Prostate gland (tissue), 2 donors: ENCODE measurements around the gene NDST1.

ENCODE experiments used
- POLR2A ChIP-seq: fragments of 450-650 bp; IDR thresholded peaks from one replicate; pipeline ENCODE4 v1.6.1; 2016; ENCODE audit warnings: antibody characterized with exemption, mild to moderate bottlenecking
- TF ChIP-seq, protein P1 (sequence below), 4 experiments: fragments of 200-600 bp in 2 of 4; fragments of 450-650 bp in 2 of 4; sonication (generic) in 2 of 4; IDR thresholded peaks; 1 replicate in 3 of 4; 2 replicates in 1 of 4; pipeline ENCODE4 v1.5.1; 2016 to 2019; ENCODE audit warnings: antibody characterized with exemption in 4 of 4, mild to moderate bottlenecking in 2 of 4, moderate library complexity in 2 of 4

DNA sequence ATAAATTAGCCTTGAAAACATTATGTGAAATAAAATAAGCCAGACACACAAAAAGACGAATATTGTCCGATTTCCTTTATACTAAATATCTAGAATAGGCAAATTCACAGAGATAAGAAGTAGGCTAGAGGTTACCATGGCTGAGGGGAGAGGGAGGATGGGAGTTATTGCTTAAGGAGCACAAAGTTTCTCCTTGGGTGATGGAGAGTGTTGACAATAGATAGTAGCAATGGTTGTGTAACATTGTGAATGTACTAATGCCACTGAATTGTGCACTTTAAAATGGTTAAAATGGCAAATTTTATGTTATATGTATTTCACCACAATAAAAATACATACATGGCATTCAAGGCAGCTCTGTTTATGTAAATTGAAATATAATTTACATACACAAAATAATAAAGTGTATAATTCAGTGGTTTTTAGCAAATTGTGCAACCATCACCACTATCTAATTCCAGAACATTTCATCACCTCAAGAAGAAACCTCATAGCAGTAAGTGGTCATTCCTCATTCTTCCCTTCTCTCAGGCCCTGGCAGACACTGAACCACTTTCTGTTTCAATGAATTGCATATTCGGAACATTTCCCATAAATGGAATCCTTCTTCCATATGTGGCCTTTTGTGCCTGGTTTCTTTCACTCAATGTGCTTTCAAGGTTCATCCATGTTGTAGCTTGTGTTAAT is 59.2 kb downstream of the NDST1 start:
- no peak for TF ChIP-seq POLR2A
- TF ChIP-seq, protein P1, sequence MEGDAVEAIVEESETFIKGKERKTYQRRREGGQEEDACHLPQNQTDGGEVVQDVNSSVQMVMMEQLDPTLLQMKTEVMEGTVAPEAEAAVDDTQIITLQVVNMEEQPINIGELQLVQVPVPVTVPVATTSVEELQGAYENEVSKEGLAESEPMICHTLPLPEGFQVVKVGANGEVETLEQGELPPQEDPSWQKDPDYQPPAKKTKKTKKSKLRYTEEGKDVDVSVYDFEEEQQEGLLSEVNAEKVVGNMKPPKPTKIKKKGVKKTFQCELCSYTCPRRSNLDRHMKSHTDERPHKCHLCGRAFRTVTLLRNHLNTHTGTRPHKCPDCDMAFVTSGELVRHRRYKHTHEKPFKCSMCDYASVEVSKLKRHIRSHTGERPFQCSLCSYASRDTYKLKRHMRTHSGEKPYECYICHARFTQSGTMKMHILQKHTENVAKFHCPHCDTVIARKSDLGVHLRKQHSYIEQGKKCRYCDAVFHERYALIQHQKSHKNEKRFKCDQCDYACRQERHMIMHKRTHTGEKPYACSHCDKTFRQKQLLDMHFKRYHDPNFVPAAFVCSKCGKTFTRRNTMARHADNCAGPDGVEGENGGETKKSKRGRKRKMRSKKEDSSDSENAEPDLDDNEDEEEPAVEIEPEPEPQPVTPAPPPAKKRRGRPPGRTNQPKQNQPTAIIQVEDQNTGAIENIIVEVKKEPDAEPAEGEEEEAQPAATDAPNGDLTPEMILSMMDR (IDR thresholded peaks at IDR 0.05), result no peak
